GM10248 (cell line): Measurements from ENCODE around the gene MAD1L1.

Experiments used
- CTCF ChIA-PET: fragments of 300-600 bp; sonication (Branson Sonifier 250); formaldehyde crosslinking; extraction: SDS; loops from one replicate; lab custom pipeline; 2021; ENCODE audit warnings: antibody characterized with exemption; lab: Yijun Ruan, JAX
- POLR2A ChIA-PET: fragments of 350-650 bp; sonication (Branson Sonifier 250); formaldehyde crosslinking; extraction: SDS; loops from one replicate; lab custom pipeline; 2020; ENCODE audit warnings: antibody characterized with exemption; lab: Yijun Ruan, JAX
- DNase-seq: peaks from one replicate; pipeline ENCODE4 v3.0.0; 2012; ENCODE audit errors: extremely low spot score
- TF ChIP-seq, protein P1 (sequence below): IDR thresholded peaks from 2 replicates; pipeline ENCODE4 v1.5.1; 2012; ENCODE audit warnings: mild to moderate bottlenecking, low read depth; ENCODE audit errors: extremely low read depth, missing control alignments, control extremely low read depth

MAD1L1 gene

DNA sequence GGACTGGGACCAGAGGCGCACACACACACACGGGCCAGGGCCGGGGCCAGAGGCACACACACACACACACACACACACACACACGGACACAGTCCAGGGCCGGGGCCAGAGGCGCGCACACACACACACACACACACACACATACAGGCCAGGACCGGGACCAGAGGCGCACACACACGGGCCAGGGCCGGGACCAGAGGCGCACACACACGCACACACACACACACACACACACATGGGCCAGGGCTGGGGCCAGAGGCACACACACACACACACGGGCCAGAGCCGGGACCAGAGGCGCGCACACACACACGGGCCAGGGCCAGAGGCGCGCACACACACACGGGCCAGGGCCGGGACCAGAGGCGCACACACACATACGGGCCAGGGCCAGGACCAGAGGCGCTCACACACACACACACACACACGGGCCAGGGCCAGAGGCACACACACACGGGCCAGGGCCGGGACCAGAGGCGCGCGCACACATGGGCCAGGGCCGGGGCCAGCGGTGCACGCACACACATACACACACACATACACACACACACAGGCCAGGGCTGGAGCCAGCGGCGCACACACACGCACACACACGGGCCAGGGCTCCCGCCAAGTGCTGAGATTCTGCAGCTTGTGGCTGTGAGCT, 293.8 kb downstream of the MAD1L1 start:
- CTCF ChIA-PET = no interaction called here
- TF ChIP-seq, protein P1, sequence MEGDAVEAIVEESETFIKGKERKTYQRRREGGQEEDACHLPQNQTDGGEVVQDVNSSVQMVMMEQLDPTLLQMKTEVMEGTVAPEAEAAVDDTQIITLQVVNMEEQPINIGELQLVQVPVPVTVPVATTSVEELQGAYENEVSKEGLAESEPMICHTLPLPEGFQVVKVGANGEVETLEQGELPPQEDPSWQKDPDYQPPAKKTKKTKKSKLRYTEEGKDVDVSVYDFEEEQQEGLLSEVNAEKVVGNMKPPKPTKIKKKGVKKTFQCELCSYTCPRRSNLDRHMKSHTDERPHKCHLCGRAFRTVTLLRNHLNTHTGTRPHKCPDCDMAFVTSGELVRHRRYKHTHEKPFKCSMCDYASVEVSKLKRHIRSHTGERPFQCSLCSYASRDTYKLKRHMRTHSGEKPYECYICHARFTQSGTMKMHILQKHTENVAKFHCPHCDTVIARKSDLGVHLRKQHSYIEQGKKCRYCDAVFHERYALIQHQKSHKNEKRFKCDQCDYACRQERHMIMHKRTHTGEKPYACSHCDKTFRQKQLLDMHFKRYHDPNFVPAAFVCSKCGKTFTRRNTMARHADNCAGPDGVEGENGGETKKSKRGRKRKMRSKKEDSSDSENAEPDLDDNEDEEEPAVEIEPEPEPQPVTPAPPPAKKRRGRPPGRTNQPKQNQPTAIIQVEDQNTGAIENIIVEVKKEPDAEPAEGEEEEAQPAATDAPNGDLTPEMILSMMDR = no peak
- no peak for DNase-seq
- POLR2A ChIA-PET = no interaction called here

DNA sequence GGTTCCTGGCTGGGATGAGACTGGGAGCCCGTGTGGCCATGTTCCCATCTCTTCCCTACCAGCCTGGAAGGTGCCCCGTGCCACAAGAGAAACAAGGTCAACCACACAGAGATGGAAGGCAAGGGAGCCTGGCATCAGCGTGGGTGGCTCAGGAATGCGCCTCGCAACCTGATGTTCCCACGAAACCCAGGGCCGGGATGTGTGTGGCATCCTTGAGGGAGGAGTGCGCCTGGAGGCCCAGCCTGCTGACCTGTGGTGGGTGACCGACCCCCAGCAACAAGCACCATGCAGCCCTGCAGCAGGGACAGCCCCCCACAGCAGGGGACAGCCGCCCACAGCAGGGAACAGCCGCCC, 295.5 kb downstream of the MAD1L1 start:
- ChIA-PET POLR2A (no interaction called here), CTCF (no interaction called here)
- DNase-seq = no peak

DNA sequence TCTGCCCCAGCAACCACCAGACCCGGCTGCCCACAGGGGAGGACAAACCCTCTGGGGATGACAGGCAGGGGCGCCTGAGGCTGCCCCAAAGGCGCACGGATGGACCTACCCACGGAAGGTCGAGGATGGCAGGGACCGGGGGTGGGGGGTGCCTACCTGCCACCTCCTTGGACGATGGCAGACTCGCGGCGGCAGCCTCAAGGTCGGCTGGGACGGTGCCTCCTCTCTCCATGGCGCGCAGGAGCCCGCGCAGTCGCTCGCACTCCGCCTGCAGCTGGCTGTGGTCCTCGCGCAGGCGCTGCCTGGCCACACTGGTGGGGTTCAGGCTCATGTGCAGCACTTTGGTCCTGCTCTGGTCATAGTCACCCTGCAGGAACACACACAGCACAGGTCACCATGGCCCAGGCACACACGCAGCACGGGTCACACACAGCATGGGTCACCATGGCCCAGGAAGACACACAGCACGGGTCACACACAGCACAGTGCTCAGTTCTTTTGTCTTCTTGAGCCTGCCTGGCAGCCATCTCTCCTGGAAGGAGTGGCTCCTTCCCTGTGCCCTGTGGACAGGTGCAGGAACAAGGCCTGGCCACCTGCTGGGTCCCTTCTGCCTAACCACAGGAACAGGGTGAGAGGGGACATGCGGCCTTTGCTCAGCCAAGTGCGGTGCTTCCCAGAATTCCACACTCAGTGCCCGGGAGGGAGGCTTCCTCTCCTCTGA, 296.1 kb downstream of the MAD1L1 start:
- TF ChIP-seq, protein P1 = no peak
- POLR2A ChIA-PET = no interaction called here
- CTCF ChIA-PET = no interaction called here
- DNase-seq = no peak

More for the DNA sequence above, 295.5 kb downstream of the MAD1L1 start:
- TF ChIP-seq, protein P1 = no peak

DNA sequence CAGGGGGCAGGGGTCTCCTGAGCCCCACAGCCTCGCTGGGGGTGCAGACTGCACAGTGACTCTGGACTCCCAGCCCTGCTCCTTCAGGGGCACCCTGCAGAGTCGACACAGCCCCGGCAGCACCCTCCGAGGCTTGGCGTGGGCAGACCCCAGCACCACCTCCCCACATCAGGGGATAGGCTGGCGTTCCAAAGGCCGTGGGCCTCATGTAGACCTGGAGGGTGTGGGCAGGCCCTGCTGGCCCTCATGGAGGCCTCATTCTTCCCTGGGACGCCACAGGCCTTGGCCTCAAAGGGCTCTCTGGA, 296.8 kb downstream of the MAD1L1 start:
- POLR2A ChIA-PET = no interaction called here
- DNase-seq = no peak
- CTCF ChIA-PET = no interaction called here
- TF ChIP-seq, protein P1 = no peak

DNA sequence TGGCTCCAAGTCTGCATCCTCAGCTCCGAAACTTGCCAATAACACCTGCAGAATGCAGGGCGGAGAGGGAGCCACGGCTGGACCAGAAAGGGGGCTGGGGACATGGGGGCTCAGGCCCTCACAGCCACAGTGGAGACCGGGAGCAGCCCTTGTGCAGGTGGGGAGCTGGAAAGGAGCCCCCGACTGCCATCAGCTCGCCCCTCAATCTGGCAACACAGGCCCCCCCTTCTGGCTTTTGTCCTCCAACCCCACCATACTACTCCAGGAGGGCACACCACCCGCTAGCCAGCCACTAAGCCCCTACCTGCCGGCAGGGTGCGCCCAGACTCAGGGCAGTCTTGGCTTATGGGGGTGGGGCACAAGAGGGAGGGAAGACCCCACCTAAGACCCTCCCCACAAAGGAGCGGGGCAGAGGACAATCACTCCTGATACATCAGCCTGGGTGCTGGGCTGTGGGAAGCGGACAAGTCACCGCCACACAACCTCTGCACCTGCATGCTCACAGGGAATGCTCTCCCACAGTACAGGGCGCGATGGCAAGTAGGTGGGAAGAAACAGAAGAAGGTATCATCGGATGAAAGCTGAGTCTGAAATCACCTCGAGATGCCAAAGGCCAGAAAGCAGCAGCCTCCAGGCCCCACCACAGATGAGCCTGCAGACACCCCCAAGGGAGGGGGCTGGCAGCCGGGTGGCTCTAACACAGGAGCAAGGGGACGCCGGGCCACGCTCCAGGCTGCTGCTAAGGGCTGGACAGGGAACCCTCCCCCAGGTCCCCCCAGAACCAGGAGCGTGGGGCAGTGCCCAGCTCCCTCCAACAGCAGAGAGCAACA, 297.4 kb downstream of the MAD1L1 start:
- POLR2A ChIA-PET = no interaction called here
- TF ChIP-seq, protein P1 = no peak
- no peak for DNase-seq
- CTCF ChIA-PET = no interaction called here

DNA sequence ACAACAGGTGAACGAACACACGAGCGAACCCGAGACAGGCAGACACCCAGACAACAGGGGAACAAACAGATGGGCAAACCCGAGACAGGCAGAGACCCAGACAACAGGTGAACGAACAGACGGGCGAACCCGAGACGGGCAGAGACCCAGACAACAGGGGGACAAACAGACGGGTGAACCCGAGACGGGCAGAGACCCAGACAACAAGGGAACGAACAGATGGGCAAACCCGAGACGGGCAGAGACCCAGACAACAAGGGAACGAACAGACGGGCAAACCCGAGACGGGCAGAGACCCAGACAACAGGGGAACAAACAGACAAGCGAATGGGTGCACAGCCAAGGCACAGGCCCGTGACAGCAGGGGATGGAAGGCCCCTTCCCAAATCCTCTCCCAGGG, 298.0 kb downstream of the MAD1L1 start:
- TF ChIP-seq, protein P1 = no peak
- CTCF ChIA-PET = no interaction called here
- POLR2A ChIA-PET = no interaction called here
- DNase-seq = no peak
